Osteocyte (in vitro differentiated cells): ENCODE results near the gene SSR3. TPM values are rescaled to one million over a fixed set of nuclear protein-coding genes. Genes with fewer than 3 reads are reported as not detected.

ENCODE experiments used
- DNase-seq: peaks from one replicate; pipeline ENCODE4 v3.0.0; 2021; ENCODE audit warnings: mixed read lengths; ENCODE audit not compliant: unreplicated experiment; ENCODE audit errors: extremely low spot score
- H3K27ac Mint-ChIP-seq: one replicate; pipeline ENCODE4 v1.8.0; 2021; ENCODE audit warnings: mild to moderate bottlenecking, mixed read lengths; ENCODE audit not compliant: unreplicated experiment
- H3K27me3 Mint-ChIP-seq: one replicate; pipeline ENCODE4 v1.8.0; 2021; ENCODE audit warnings: mixed read lengths; ENCODE audit not compliant: unreplicated experiment
- H3K36me3 Mint-ChIP-seq: one replicate; pipeline ENCODE4 v1.8.0; 2021; ENCODE audit warnings: mixed read lengths; ENCODE audit not compliant: unreplicated experiment
- H3K4me1 Mint-ChIP-seq: one replicate; pipeline ENCODE4 v1.8.0; 2021; ENCODE audit warnings: mixed read lengths; ENCODE audit not compliant: unreplicated experiment
- H3K4me3 Mint-ChIP-seq: one replicate; pipeline ENCODE4 v1.8.0; 2021; ENCODE audit warnings: mild to moderate bottlenecking, moderate library complexity, mixed read lengths; ENCODE audit not compliant: unreplicated experiment
- H3K9me3 Mint-ChIP-seq: one replicate; pipeline ENCODE4 v1.8.0; 2021; ENCODE audit warnings: mixed read lengths; ENCODE audit not compliant: unreplicated experiment
- CTCF ChIP-seq: fragments of 200-600 bp; sonication (generic); IDR thresholded peaks from 2 replicates; pipeline ENCODE4 v1.5.0; 2021; ENCODE audit warnings: antibody characterized with exemption, mild to moderate bottlenecking, moderate library complexity
- total RNA-seq: library from RNA; stranded (reverse); gene quantifications from 2 replicates; pipeline ENCODE4 v1.2.1, GENCODE V29; 2021

Gene SSR3
- total RNA-seq, 1 donor from 2014 or later, result 208 TPM

GRCh38 chr3:156552973-156553372, 1.9 kb downstream of the SSR3 start:
- peaks cover 61% of the 10 kb centered on the region for H3K4me1 Mint-ChIP-seq
- peaks cover 46% of the 10 kb centered on the region for H3K36me3 Mint-ChIP-seq
- H3K27ac Mint-ChIP-seq, result peak overlapping the region; percentile 68
- H3K4me3 Mint-ChIP-seq, result peak overlapping the region; percentile 97
- no peak for TF ChIP-seq CTCF
- H3K9me3 Mint-ChIP-seq, result no peaks in the 10 kb centered on the region
- no peaks in the 10 kb centered on the region for H3K27me3 Mint-ChIP-seq
- no peak for DNase-seq

DNA sequence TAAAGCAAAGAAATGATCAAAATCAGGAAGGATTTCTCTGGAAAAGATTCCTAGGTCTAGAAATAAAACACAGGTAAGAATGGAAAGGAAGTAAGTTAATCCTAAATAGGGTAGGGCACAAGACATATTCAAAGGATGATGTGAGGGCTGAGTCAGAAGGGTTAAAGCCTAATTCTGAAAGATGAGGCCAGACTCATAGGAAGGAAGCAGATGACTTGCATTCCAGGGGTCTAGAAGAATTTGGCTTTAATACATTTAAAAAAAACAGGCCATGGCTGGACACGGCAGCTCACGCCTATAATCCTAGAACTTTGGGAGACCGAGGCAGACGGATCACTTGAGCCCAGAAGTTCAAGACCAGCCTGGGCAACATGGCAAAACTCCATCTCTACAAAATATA, 3.2 kb downstream of the SSR3 start:
- Mint-ChIP-seq H3K27me3 (no peaks in the 10 kb centered on the region), H3K4me1 (peaks cover 72% of the 10 kb centered on the region)

GRCh38 chr3:156551261-156551660, 3.7 kb downstream of the SSR3 start:
- no peak for DNase-seq
- Mint-ChIP-seq H3K27ac (peak overlapping the region; percentile 59), H3K4me3 (no peak overlapping the region), H3K9me3 (no peaks in the 10 kb centered on the region), H3K36me3 (peaks cover 61% of the 10 kb centered on the region), H3K27me3 (no peaks in the 10 kb centered on the region), H3K4me1 (peaks cover 76% of the 10 kb centered on the region)
- TF ChIP-seq CTCF, result no peak

More for the DNA sequence above, 3.2 kb downstream of the SSR3 start:
- H3K9me3 Mint-ChIP-seq, result no peaks in the 10 kb centered on the region
- peak overlapping the region; percentile 97 for H3K4me3 Mint-ChIP-seq
- no peak for DNase-seq
- H3K36me3 Mint-ChIP-seq, result peaks cover 56% of the 10 kb centered on the region
- H3K27ac Mint-ChIP-seq, result peak overlapping the region; percentile 59
- no peak for TF ChIP-seq CTCF

- no peaks in the 10 kb centered on the region for H3K27me3 Mint-ChIP-seq
- peaks cover 75% of the 10 kb centered on the region for H3K36me3 Mint-ChIP-seq
- TF ChIP-seq CTCF, result no peak
- H3K4me3 Mint-ChIP-seq, result no peak overlapping the region
- peaks cover 87% of the 10 kb centered on the region for H3K4me1 Mint-ChIP-seq
- no peak for DNase-seq
- H3K9me3 Mint-ChIP-seq, result no peaks in the 10 kb centered on the region
- peak overlapping the region; percentile 69 for H3K27ac Mint-ChIP-seq
Measured at GRCh38 chr3:156548902-156549301, 6.0 kb downstream of the SSR3 start.

DNA sequence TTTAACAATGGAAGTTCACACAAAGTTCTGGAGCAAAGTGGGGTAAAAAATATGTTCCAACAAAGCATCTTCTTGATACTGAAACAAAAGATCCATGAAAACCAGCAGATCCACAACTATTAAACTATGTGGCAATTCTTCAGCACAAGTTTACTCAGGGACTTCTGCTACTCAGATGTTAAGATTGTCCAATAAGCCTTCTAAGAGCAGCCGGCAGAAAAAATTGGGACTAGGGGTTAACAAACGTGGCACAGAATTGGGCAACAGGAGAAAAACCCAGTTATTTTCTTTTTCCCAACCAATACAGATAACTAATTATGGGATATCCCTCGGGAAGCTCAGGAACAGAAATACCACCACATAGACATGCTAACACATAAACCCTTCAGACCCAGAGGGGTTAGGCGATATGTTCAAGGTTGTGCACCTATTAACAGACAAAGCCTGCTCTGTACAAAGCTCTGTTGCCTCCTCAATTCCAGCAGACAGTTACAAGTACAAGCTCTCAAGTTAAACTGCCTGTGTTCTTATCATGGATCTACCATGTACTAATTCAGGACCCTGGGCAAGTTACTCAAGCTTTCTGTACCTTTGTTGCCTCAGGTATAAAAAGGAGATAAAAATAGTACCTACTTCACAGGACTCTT, 6.8 kb downstream of the SSR3 start:
- DNase-seq, result no peak
- H3K4me1 Mint-ChIP-seq, result peaks cover 87% of the 10 kb centered on the region
- TF ChIP-seq CTCF, result no peak
- H3K27me3 Mint-ChIP-seq, result no peaks in the 10 kb centered on the region
- no peaks in the 10 kb centered on the region for H3K9me3 Mint-ChIP-seq
- peak overlapping the region; percentile 71 for H3K27ac Mint-ChIP-seq
- H3K36me3 Mint-ChIP-seq, result peaks cover 79% of the 10 kb centered on the region
- H3K4me3 Mint-ChIP-seq, result no peak overlapping the region
